PC-3 (cell line): Measurements from ENCODE around the gene RHOH. TPM values are rescaled to one million over a fixed set of nuclear protein-coding genes. Genes with fewer than 3 reads are reported as not detected.
A peak's percentile ranks its signal among the peaks of the same experiment; 100 is the strongest.

Experiments
- ATAC-seq: fragments of 200-7000 bp; cut with Tn5 transposase; 2 replicates; pipeline ENCODE4 v1.9.1; 2020; ENCODE audit warnings: mild to moderate bottlenecking, moderate library complexity
- BruUV-seq: library from RNA; stranded (reverse); fragments of 400-500 nt; replicated peaks from 2 replicates; lab custom pipeline; 2021; lab: Mats Ljungman, UMichigan
- CTCF ChIA-PET: fragments of 300-600 bp; sonication (Branson Sonifier 250); formaldehyde crosslinking; loops from one replicate; lab custom pipeline; 2022; ENCODE audit warnings: antibody characterized with exemption; lab: Charles Lee
- POLR2A ChIA-PET: fragments of 300-600 bp; sonication (Branson Sonifier 250); formaldehyde crosslinking; loops from one replicate; lab custom pipeline; 2022; ENCODE audit warnings: antibody characterized with exemption; ENCODE audit not compliant: unreplicated experiment; lab: Charles Lee
- DNase-seq: peaks from one replicate; pipeline ENCODE4 v3.0.0-alpha.2; 2015
- H2AFZ ChIP-seq: fragments of 300-600 bp; sonication (generic); 2 replicates; pipeline ENCODE4 v1.6.0; 2016; ENCODE audit warnings: antibody characterized with exemption, low read length
- H3F3A ChIP-seq: fragments of 300-600 bp; sonication (generic); one replicate; pipeline ENCODE4 v1.6.0; 2017; ENCODE audit warnings: antibody characterized with exemption, low read length, control low read depth, mild to moderate bottlenecking; ENCODE audit not compliant: unreplicated experiment
- H3K27ac ChIP-seq: fragments of 300-600 bp; sonication (generic); 2 replicates; pipeline ENCODE4 v1.5.1; 2016; ENCODE audit warnings: mild to moderate bottlenecking, low read length
- H3K27me3 ChIP-seq: fragments of 300-600 bp; sonication (generic); 2 replicates; pipeline ENCODE4 v1.6.1; 2016; ENCODE audit warnings: low read length, mixed read lengths
- H3K36me3 ChIP-seq: fragments of 300-600 bp; sonication (generic); 2 replicates; pipeline ENCODE4 v1.6.1; 2016; ENCODE audit warnings: low read depth, mixed run types, low read length, mixed read lengths
- H3K4me1 ChIP-seq: fragments of 300-600 bp; sonication (generic); 2 replicates; pipeline ENCODE4 v1.5.1; 2016; ENCODE audit warnings: low read length; ENCODE audit not compliant: insufficient read depth
- H3K4me2 ChIP-seq: fragments of 300-600 bp; sonication (generic); 2 replicates; pipeline ENCODE4 v1.6.0; 2016; ENCODE audit warnings: low read length
- H3K4me3 ChIP-seq: fragments of 300-600 bp; sonication (generic); 2 replicates; pipeline ENCODE4 v1.5.1; 2016; ENCODE audit warnings: mild to moderate bottlenecking, low read length, mixed read lengths
- H3K79me2 ChIP-seq: fragments of 300-600 bp; sonication (generic); 2 replicates; pipeline ENCODE4 v1.6.1; 2017; ENCODE audit warnings: low read length, mixed read lengths
- H3K9ac ChIP-seq: fragments of 300-600 bp; sonication (generic); 2 replicates; pipeline ENCODE4 v1.6.0; 2016; ENCODE audit warnings: mild to moderate bottlenecking, low read length
- H3K9me2 ChIP-seq: fragments of 300-600 bp; sonication (generic); replicated peaks from 2 replicates; pipeline ENCODE4 v1.6.1; 2016; ENCODE audit warnings: mixed run types, low read length, mixed read lengths
- H3K9me3 ChIP-seq: fragments of 300-600 bp; sonication (generic); 2 replicates; pipeline ENCODE4 v1.6.1; 2016; ENCODE audit warnings: low read length, mixed read lengths
- H4K20me1 ChIP-seq: fragments of 300-600 bp; sonication (generic); 2 replicates; pipeline ENCODE4 v1.6.1; 2016; ENCODE audit warnings: low read length, mixed read lengths
- CTCF ChIP-seq: fragments of 300-600 bp; sonication (generic); conservative IDR thresholded peaks from 2 replicates; pipeline ENCODE4 v1.5.1; 2017; ENCODE audit warnings: antibody characterized with exemption, low read depth, mild to moderate bottlenecking, low read length
- EZH2 ChIP-seq: fragments of 300-600 bp; sonication (generic); IDR thresholded peaks from one replicate; pipeline ENCODE4 v1.6.1; 2017; ENCODE audit warnings: antibody characterized with exemption, mild to moderate bottlenecking, low read length; ENCODE audit not compliant: unreplicated experiment
- EZH2phosphoT487 ChIP-seq: fragments of 300-600 bp; sonication (generic); IDR thresholded peaks from 2 replicates; pipeline ENCODE4 v1.6.1; 2018; ENCODE audit warnings: mild to moderate bottlenecking, antibody characterized with exemption, low read length, borderline replicate concordance
- intact Hi-C: fragments of 100-400 bp; cut with micrococcal nuclease; formaldehyde crosslinking; loops from 2 replicates; pipeline ENCODE4 v1.9.0; 2023
- total RNA-seq: library from RNA; depleted of rRNA; stranded (reverse); fragments of >200 nt; gene quantifications from 2 replicates; pipeline ENCODE4 v1.2.3, GENCODE V29; 2014

Gene RHOH
- total RNA-seq, 1 experiment from 2014 or later, result not detected

- Histone ChIP-seq H3K4me1 (no peaks in the 10 kb centered on the region), H3K9me3 (no peaks in the 10 kb centered on the region), H3K27me3 (no peaks in the 10 kb centered on the region), H3F3A (no peaks in the 10 kb centered on the region), H3K36me3 (no peaks in the 10 kb centered on the region), H3K4me2 (no peak overlapping the region), H3K27ac (no peak overlapping the region), H4K20me1 (no peaks in the 10 kb centered on the region), H3K4me3 (no peak overlapping the region), H2AFZ (no peak overlapping the region), H3K79me2 (no peaks in the 10 kb centered on the region), H3K9me2 (no peaks in the 10 kb centered on the region), H3K9ac (no peak overlapping the region)
- ChIA-PET CTCF (interaction anchor here (0.6 kb wide), 1 partner anchor 97 kb away, joined by 3 read pairs; no protein-coding TSS in a partner anchor), POLR2A (no interaction called here)
- intact Hi-C loops, result no loop called here
- DNase-seq, result peak; percentile 21
- TF ChIP-seq EZH2 (no peak), CTCF (peak; percentile 49; the same call in 1 of the 2 replicates), EZH2phosphoT487 (no peak)
- BruUV-seq, result no TSS peak
- no peak for ATAC-seq
Measured at GRCh38 chr4:40228497-40229365, 31.9 kb downstream of the RHOH start.

GRCh38 chr4:40231316-40231863, 34.6 kb downstream of the RHOH start:
- ChIA-PET CTCF (interaction anchor here (0.7 kb wide), 1 partner anchor 176 kb away, joined by 7 read pairs; no protein-coding TSS in a partner anchor), POLR2A (no interaction called here)
- Histone ChIP-seq H3K9ac (no peak overlapping the region), H3K9me2 (no peaks in the 10 kb centered on the region), H2AFZ (no peak overlapping the region), H4K20me1 (no peaks in the 10 kb centered on the region), H3K4me2 (no peak overlapping the region), H3K4me3 (no peak overlapping the region), H3F3A (no peaks in the 10 kb centered on the region), H3K4me1 (no peaks in the 10 kb centered on the region), H3K9me3 (no peaks in the 10 kb centered on the region), H3K27me3 (no peaks in the 10 kb centered on the region), H3K79me2 (no peaks in the 10 kb centered on the region), H3K27ac (no peak overlapping the region), H3K36me3 (no peaks in the 10 kb centered on the region)
- no peak for DNase-seq
- no peak for TF ChIP-seq CTCF
- TF ChIP-seq EZH2phosphoT487, result no peak
- no peak for TF ChIP-seq EZH2
- no TSS peak for BruUV-seq
- ATAC-seq, result no peak
- intact Hi-C loops, result loop anchor here (10.0 kb wide), 1 partner anchor 73 kb away; no protein-coding TSS in a partner anchor

- no peak for TF ChIP-seq EZH2phosphoT487
- no peak for TF ChIP-seq CTCF
- TF ChIP-seq EZH2, result no peak
- ChIA-PET CTCF (no interaction called here), POLR2A (no interaction called here)
- Histone ChIP-seq H2AFZ (no peak overlapping the region), H3K36me3 (no peaks in the 10 kb centered on the region), H3K9me2 (no peaks in the 10 kb centered on the region), H4K20me1 (no peaks in the 10 kb centered on the region), H3K4me3 (no peak overlapping the region), H3K4me1 (no peaks in the 10 kb centered on the region), H3K9ac (no peak overlapping the region), H3K27ac (no peak overlapping the region), H3F3A (no peaks in the 10 kb centered on the region), H3K79me2 (no peaks in the 10 kb centered on the region), H3K9me3 (no peaks in the 10 kb centered on the region), H3K4me2 (no peak overlapping the region), H3K27me3 (no peaks in the 10 kb centered on the region)
- intact Hi-C loops, result loop anchor here (10.0 kb wide), 1 partner anchor 72 kb away; no protein-coding TSS in a partner anchor
- DNase-seq (no peak), ATAC-seq (no peak)
- BruUV-seq, result no TSS peak
Measured at GRCh38 chr4:40232610-40233009, 35.8 kb downstream of the RHOH start.
